ENCODE results near the gene UBQLN4.
A peak's percentile ranks its signal among the peaks of the same experiment; 100 is the strongest.

UBQLN4 gene

DNA sequence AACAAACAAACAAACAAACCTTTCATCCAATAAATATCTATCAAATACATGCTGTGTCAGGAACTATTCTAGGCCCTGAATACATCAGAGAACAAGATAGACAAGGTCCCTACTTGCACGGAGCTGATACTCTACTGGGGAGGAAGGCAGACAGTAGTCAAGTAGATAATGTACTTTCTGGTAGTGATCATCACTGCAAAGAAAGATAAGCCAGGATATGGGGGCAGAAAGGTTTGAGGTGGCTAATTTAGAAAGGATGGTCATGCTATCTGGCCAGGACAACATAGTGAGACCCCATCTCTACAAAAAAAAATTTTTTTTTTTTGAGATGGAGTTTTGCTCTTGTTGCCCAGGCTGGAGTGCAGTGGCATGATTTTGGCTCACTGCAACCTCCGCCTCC lies 38.0 kb upstream of the UBQLN4 start:
- TF ChIP-seq EZH2phosphoT487 (IDR thresholded peaks at IDR 0.05; ENCODE audit: borderline replicate concordance) = no peak
- TF ChIP-seq, protein P1, sequence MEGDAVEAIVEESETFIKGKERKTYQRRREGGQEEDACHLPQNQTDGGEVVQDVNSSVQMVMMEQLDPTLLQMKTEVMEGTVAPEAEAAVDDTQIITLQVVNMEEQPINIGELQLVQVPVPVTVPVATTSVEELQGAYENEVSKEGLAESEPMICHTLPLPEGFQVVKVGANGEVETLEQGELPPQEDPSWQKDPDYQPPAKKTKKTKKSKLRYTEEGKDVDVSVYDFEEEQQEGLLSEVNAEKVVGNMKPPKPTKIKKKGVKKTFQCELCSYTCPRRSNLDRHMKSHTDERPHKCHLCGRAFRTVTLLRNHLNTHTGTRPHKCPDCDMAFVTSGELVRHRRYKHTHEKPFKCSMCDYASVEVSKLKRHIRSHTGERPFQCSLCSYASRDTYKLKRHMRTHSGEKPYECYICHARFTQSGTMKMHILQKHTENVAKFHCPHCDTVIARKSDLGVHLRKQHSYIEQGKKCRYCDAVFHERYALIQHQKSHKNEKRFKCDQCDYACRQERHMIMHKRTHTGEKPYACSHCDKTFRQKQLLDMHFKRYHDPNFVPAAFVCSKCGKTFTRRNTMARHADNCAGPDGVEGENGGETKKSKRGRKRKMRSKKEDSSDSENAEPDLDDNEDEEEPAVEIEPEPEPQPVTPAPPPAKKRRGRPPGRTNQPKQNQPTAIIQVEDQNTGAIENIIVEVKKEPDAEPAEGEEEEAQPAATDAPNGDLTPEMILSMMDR (conservative IDR thresholded peaks at IDR 0.05; ENCODE audit: low read length) = no peak
- H3K9ac ChIP-seq (ENCODE audit: low read depth, low read length, poor library complexity, severe bottlenecking) = no peak overlapping the region
- no peaks in the 10 kb centered on the region for H3K27me3 ChIP-seq (ENCODE audit: insufficient read depth, low read length, poor library complexity, severe bottlenecking)
- no peaks in the 10 kb centered on the region for H3K36me3 ChIP-seq (ENCODE audit: insufficient read depth, low read length)
- H3K9me3 ChIP-seq (ENCODE audit: insufficient read depth, low read depth, low read length) = no peaks in the 10 kb centered on the region
- H3K4me2 ChIP-seq (ENCODE audit: low read depth, low read length, poor library complexity, severe bottlenecking) = no peak overlapping the region
- H3K79me2 ChIP-seq (ENCODE audit: insufficient read depth, low read length) = no peaks in the 10 kb centered on the region
- H2AFZ ChIP-seq (ENCODE audit: low read length) = no peak overlapping the region
- H3F3A ChIP-seq (ENCODE audit: low read depth) = no peaks in the 10 kb centered on the region
- peaks cover 4% of the 10 kb centered on the region for H3K4me1 ChIP-seq (ENCODE audit: insufficient read depth, low read length, poor library complexity, severe bottlenecking)
- H3K4me3 ChIP-seq (ENCODE audit: low read length, poor library complexity, severe bottlenecking) = no peak overlapping the region
- no peaks in the 10 kb centered on the region for H3K9me2 ChIP-seq (replicated peaks; ENCODE audit: low read depth, low read length)
- H4K20me1 ChIP-seq (ENCODE audit: insufficient read depth, low read length, poor library complexity, severe bottlenecking) = no peaks in the 10 kb centered on the region

- Histone ChIP-seq H3K27me3 (ENCODE audit: insufficient read depth, low read length, poor library complexity, severe bottlenecking) (no peaks in the 10 kb centered on the region), H3K4me2 (ENCODE audit: low read depth, low read length, poor library complexity, severe bottlenecking) (no peak overlapping the region), H3K36me3 (ENCODE audit: insufficient read depth, low read length) (no peaks in the 10 kb centered on the region), H3K9ac (ENCODE audit: low read depth, low read length, poor library complexity, severe bottlenecking) (no peak overlapping the region), H4K20me1 (ENCODE audit: insufficient read depth, low read length, poor library complexity, severe bottlenecking) (no peaks in the 10 kb centered on the region), H3K4me1 (ENCODE audit: insufficient read depth, low read length, poor library complexity, severe bottlenecking) (peaks cover 4% of the 10 kb centered on the region), H3F3A (ENCODE audit: low read depth) (no peaks in the 10 kb centered on the region), H3K9me2 (replicated peaks; ENCODE audit: low read depth, low read length) (no peaks in the 10 kb centered on the region), H3K4me3 (ENCODE audit: low read length, poor library complexity, severe bottlenecking) (no peak overlapping the region), H3K79me2 (ENCODE audit: insufficient read depth, low read length) (no peaks in the 10 kb centered on the region), H2AFZ (ENCODE audit: low read length) (no peak overlapping the region), H3K9me3 (ENCODE audit: insufficient read depth, low read depth, low read length) (no peaks in the 10 kb centered on the region)
- TF ChIP-seq EZH2phosphoT487 (IDR thresholded peaks at IDR 0.05; ENCODE audit: borderline replicate concordance) = no peak
- TF ChIP-seq, protein P1 (conservative IDR thresholded peaks at IDR 0.05; ENCODE audit: low read length) = peak; percentile 88
Observed at GRCh38 chr1:156090840-156091188, 37.2 kb upstream of the UBQLN4 start.

- TF ChIP-seq EZH2phosphoT487 (IDR thresholded peaks at IDR 0.05; ENCODE audit: borderline replicate concordance) = no peak
- TF ChIP-seq, protein P1 (conservative IDR thresholded peaks at IDR 0.05; ENCODE audit: low read length) = no peak
- Histone ChIP-seq H3K4me3 (ENCODE audit: low read length, poor library complexity, severe bottlenecking) (no peak overlapping the region), H3K9me3 (ENCODE audit: insufficient read depth, low read depth, low read length) (no peaks in the 10 kb centered on the region), H3K27me3 (ENCODE audit: insufficient read depth, low read length, poor library complexity, severe bottlenecking) (no peaks in the 10 kb centered on the region), H3F3A (ENCODE audit: low read depth) (no peaks in the 10 kb centered on the region), H2AFZ (ENCODE audit: low read length) (no peak overlapping the region), H4K20me1 (ENCODE audit: insufficient read depth, low read length, poor library complexity, severe bottlenecking) (no peaks in the 10 kb centered on the region), H3K4me1 (ENCODE audit: insufficient read depth, low read length, poor library complexity, severe bottlenecking) (peaks cover 4% of the 10 kb centered on the region), H3K9me2 (replicated peaks; ENCODE audit: low read depth, low read length) (no peaks in the 10 kb centered on the region), H3K79me2 (ENCODE audit: insufficient read depth, low read length) (no peaks in the 10 kb centered on the region), H3K36me3 (ENCODE audit: insufficient read depth, low read length) (no peaks in the 10 kb centered on the region), H3K4me2 (ENCODE audit: low read depth, low read length, poor library complexity, severe bottlenecking) (no peak overlapping the region), H3K9ac (ENCODE audit: low read depth, low read length, poor library complexity, severe bottlenecking) (no peak overlapping the region)
Observed at GRCh38 chr1:156090138-156090839, 36.7 kb upstream of the UBQLN4 start.
